Stimulated activated CD4-positive, alpha-beta T cell treated with anti-CD3 and anti-CD28 coated beads, Interleukin-15, amount 100 ng/mL, for 24 hours (primary cell): Measurements from ENCODE around the gene VSIG1.

ENCODE experiments used
- DNase-seq: peaks from one replicate; pipeline ENCODE4 v3.0.0-alpha.2; 2020

Gene VSIG1

GRCh38 chrX:108044554-108045256, at the start of gene VSIG1:
Gene VSIG1, plus strand, starts transcription at chrX:108045065. Its CDS starts 66 bp downstream, at chrX:108045131.
- DNase-seq, result no peak

- DNase-seq, result no peak
Observed at GRCh38 chrX:107996124-107996523, 48.7 kb upstream of the VSIG1 start.

DNA sequence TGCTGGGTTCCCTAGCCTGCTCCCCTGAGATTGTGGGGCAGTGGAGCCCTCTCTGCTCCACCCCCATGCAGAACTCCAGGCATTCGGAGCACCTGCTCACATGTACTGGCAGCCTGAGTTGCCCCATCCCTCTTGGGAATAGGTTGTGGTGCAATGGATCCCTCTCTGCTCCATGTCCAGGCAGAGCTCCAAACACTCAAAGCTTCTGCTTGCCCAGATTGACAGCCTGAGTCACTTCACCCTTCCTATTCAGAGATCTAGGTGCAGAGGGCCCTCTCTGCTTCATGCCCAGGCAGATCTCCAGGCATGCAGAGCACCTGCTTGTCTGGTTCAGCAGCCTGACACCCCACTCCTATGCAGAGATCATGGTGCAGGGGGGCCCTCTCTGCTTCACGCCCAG, 44.1 kb upstream of the VSIG1 start:
- no peak for DNase-seq

- peak; percentile 22 for DNase-seq
Observed at GRCh38 chrX:108001218-108001814, 43.5 kb upstream of the VSIG1 start.

- DNase-seq, result peak; percentile 14
Observed at GRCh38 chrX:108018656-108019381, 26.0 kb upstream of the VSIG1 start.

- no peak for DNase-seq
Observed at GRCh38 chrX:108019382-108019875, 25.4 kb upstream of the VSIG1 start.

DNA sequence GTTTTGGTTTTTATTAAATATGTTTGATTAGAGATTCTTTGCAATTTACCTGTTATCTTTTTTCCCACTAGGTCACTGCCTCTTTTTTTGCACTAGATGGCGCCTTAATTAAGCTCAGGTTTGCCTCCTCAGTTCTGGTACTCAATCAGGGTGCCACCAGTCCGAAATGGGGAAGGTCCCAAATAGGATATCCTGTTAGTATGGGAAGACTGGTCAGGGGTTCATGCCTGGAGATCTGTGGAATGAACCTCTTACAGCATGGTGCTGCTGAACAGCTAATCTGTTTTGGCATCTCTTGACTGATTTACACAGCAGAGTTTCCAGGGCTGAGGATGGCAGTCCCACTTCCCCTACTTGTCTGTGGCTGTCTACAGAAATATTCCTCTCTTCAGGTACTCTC, 24.2 kb upstream of the VSIG1 start:
- DNase-seq, result no peak

DNA sequence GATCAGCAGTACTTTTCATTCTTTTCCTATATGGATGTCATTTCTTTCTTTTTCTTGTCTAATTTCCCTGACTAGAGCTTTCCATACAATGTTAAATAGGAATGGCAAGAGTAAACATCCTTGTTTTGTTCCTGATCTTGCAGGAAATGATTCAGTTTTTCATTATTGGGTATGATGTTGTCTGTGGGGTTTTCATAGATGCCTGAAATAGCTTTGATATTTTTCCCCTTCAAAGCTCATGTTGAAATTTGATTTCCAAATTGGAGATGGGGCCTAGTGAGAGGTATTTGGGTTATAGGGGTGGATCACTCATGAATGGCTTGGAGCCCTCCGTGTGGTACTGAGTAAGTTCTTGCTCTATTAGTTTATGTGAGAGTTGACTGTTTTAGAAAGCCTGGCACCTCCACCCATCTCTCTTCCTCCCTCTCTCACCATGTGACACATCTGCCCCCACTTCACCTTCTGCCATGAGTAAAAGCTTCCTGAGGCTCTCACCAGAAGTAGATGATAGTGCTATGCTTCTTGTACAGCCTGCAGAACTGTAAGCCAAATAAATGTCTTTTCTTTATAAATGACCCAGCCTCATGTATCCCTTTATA, 22.3 kb upstream of the VSIG1 start:
- DNase-seq, result peak; percentile 20

DNA sequence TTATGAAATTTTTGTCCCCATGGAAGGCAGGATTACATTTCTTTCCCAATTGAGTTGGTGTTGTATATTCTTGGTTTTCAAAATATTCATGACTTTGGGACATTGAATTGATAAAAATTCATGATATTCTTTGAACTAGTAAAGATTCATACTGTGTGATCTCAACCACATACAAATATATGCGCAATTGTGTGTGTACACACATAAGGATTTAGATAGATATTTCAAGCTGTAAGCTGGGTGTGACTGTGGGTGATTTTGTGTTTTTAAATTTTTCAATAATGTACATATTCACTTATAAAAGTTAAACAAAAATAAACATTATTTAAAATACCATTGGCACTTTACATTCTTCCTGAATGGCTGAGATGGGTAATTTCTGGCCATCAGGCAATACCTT, 19.5 kb upstream of the VSIG1 start:
- DNase-seq, result no peak

DNA sequence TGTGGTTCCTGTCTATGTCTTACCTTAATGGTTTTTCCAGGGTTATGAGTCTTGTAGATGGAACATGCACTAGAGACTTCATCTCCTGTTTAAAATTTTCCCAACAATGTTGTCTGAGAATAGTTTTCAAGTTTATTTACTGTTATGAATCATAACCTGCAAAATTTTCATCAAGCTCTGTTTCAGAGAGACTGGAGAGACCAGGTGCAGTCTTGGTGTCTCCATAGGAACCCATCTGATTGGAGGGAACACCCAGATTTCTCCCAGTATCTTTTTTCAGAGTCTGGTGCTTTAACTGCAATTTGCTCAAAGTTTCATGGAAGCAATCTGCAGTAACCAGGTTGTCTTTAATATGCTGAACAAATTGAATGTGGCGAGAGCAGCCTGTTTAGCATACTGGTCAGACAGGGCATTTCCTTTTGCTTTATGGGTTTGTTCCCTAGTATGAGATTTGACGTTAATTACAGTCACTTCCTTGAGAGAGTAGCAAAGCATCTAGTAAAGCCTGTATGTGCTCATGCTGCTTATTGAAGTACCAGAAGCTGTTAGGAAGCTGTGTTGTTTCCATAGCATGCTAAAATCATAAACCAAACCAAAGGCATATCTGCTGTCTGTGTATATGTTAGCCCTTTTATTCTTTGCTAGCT, 18.8 kb upstream of the VSIG1 start:
- no peak for DNase-seq

DNA sequence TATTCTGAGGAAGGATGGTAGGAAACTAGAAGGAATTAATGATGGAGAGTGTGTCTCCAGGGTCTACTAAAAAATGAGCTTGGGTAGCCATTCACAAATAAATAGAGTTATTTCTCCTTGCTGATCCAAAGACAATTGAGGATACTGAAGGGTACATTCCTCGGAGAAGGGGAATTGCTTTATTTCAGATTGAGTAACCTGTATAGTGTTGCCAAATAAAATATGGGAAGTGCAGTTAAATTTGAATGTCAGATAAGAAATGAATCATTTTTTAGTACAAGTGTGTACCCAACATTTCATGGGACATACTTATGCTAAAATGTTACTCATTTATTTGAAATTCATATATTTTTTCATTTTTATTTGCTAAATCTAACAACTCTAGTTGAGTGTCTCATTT, 16.0 kb upstream of the VSIG1 start:
- no peak for DNase-seq

DNA sequence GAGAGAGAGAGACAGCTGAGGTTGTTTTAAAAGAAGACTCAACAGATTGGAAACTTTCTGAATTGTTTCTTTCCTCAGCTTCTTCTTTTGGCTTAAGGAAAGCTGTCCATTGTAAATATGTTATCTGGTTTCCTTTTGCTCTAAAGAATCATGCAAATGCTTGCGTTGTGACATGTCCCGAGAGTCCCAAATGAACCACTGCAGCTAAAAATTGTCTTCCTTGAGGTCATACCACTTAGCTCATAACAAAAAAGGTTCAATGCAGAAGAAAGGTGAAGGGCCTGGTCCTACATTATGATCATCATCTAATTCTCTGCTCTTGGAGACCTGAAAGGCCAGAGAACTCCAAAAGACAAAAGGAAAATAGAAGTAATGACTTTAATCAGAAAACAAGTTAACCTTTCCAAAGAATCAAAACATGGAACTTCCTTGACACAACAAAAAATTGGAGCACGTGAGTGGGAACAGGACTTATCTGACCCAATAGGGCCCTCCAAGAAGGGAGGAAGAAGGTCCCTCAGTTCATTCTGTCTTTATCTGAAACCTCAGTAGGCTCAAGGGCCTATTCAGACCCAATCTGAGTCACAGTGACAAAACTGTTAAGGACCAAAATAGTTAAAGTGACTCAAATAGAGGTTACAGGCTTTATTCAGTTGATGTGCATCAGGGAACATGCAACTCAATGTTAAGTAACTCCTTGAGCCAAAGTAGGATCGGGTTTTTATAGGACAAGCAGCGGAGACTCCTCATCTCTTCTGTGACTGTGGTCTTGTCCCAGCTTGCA, 14.7 kb upstream of the VSIG1 start:
- DNase-seq, result no peak

DNA sequence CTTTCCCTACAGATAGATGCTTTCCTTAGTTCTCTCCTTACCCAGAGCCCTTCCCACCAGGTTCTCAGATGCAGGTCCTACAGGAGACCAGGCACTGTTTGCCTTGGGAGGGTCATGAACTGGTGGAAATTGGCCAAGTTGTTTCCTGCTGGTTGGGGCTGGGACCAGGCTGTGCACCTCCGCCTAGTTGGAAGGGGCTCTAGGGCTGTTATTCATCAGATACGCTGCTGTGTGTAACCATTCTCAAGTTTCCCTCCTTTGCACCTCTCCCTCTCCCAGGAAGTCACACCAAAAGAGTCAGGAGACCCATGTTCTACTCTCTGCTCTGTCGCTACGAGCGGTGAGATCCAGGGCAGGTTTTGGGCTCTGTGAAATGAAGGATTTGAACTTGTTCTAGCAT, 11.9 kb upstream of the VSIG1 start:
- DNase-seq, result no peak

DNA sequence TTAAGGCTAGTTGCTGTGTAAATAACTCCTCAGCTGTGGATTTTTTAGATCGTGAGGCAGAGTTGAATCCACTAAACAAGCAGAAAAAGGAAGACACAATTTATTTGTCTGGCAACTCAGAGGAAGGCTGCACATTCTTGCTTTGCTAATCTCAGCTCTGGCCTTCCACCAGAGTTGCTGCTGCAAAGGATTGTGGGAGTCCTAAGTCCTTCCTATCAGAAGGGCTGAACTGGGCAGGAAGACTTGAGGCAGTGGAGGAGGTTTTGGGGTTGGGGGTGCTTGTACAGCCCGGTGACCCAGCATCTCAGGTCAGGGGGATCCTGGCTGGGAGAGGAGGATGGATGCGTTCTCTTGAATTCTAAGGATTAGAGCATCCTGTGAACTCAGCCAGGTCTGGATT, 11.0 kb upstream of the VSIG1 start:
- no peak for DNase-seq

DNA sequence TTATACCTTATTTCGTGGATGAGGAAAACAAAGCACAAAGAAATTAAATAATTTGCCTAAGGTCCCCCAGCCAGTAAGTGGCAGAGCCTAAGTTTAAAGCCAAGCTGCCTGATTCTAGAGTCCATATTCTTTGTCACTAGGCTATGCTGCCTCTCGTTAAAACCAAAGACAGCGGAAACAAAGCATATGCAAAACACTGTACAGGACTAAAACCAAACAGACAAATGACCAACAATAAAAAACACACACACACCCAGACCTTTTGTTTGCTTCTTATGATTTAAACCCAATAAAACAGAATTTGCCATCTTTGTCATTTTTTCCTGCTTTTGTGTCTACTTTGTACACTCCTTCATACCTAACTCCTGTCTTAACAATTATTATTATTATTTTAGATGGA, 10.1 kb upstream of the VSIG1 start:
- no peak for DNase-seq

DNA sequence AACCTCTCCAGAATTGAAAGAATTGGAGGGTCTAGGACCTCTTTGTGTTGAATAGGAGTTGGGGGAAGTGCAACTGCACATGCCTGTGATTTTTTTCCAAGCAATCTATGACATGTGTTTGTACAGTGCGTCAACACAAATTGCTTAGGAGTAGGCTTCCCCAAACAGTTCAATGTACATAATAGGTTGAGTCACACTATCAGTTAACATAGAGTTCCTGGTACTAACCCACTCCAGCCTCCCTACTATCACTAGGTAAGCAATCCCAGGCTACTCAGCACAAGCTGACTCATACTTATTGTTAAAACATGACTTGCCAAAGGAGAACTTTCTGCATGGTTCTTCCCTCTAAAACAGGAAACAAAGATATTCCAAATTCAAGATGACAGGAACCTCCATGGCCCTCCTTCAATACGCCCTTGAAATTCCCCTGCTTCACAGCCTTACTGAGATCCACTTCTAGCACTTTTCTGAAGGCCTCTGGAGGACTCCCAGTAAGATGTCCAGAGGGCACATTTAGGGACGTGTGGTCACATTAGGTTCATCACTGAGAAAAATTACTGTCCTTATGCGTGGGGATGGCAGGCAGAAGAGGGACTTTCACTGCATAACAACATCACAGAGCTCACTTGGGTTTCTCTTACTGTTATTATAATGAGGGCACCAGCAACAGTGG, 8.4 kb upstream of the VSIG1 start:
- DNase-seq, result no peak

DNA sequence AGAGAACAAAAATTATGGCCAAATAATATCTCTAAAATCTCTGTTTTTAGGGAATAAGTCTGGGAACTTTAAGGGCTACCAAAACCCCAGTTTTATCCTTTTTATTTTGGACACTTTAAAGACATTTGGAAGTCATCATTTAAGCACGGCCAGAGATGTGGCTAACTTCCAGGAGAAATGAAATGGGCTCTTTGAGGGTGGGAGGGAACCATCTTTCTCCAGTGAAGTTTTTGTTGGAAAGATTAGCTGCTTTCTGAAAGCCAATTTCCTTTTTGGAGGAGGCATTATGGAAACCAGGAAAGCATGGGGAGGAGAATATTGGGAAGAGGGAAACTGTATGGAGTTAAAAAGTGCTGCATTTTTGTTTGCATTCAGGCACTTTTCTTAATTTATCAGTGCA, 4.8 kb downstream of the VSIG1 start:
- DNase-seq, result no peak

DNA sequence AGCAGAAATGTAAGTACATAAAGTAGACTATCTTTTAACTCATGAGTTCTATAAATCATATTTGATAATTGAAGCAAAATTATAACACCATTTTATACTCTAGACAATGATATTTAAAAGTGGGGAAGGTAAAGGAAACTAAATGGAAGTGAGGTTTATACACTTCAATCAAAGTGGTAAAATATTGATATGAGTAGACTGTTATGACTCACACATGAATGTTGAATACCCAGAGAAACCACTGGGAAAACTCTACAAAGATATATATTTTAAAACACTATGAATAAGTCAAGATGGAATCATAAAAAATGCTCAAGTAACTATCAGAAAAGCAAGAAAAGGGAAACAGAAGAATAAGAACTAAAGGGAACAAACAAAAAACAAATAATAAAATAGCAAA, 8.4 kb downstream of the VSIG1 start:
- DNase-seq, result no peak

DNA sequence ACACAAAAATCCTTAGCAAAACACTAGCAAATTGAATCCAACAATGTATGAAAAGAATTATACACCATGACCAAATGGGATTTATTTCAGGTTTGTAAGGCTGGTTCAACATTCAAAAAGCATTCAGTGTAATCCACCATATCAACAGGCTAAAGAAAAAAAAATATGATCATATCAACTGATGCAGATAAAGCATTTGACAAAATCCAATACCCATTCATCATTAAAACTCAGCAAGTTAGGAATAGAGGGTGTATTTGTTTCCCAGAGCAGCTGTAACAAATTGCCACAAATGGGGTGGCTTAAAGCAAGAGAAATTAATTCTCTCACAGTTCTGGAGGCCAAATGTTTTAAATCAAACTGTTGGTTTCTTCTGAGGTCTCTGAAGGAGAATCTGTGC, 10.7 kb downstream of the VSIG1 start:
- no peak for DNase-seq

DNA sequence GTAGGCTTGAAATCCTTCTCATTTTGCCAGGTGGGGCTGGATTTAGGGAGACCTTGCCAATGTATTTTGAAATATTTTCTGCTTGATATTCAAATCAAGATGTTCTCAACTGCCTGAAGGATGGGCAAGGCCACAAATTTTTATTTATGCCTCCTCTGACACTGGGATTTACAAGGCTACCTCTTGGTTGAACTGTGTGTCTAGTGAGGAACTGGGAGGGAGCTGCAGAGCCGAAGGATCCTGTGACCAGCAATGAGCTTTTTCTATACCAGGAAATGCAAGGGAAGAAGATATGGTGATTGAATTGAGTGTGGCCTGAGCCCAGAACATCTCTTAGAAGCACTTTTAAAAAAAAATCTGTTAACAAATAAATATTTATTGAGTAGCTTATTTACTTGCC, 14.9 kb downstream of the VSIG1 start:
- DNase-seq, result no peak

GRCh38 chrX:108064001-108064400, 19.1 kb downstream of the VSIG1 start:
- no peak for DNase-seq

DNA sequence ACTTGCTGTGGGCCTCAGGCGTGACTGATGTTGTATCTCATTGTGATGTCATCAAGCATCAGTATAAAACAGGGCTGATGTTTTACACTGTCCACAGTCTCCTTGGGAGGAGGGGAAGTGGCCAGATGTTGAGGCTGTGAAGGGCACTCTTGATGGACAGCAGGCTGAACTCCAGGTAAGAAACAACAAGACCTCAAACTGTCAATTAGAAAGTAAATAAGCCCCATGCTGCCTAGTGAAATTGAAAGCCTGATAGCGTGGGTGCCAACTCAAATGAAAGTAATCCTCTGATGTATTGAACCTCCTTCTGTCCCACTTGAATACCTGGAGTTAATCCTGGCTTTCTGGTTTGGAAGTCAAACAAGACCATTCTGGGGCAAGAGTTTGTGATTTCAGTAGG, 19.7 kb downstream of the VSIG1 start:
- DNase-seq, result no peak
